ENCODE measurements around the gene FAM81B.
"Not testable (repeated sequence)": the region's sequence is repeated elsewhere in the genome, so short reads cannot be mapped to it uniquely, and the experiment has no call there.

DNA sequence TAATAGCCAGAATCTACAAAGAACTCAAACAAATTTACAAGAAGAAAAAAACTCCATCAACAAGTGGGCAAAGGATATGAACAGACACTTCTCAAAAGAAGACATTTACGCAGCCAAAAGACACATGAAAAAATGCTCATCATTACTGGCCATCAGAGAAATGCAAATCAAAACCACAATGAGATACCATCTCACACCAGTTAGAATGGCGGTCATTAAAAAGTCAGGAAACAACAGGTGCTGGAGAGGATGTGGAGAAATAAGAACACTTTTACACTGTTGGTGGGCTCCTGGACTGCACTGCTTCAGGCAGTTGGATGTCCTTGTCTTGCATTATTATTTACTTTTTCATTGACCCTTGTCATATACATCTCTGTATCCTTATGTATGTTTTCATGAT is 49.7 kb upstream of the FAM81B start:
- not testable (repeated sequence) for TF ChIP-seq CTCF (IDR thresholded peaks at IDR 0.05; ENCODE audit: low read depth, low read length, missing input control); REST (IDR thresholded peaks at IDR 0.05); TAF1 (conservative IDR thresholded peaks at IDR 0.05); ZBTB33 (IDR thresholded peaks at IDR 0.05); RAD21 (IDR thresholded peaks at IDR 0.05); JUND (IDR thresholded peaks at IDR 0.05); ATF3 (IDR thresholded peaks at IDR 0.05); YY1 (IDR thresholded peaks at IDR 0.05); EGR1 (IDR thresholded peaks at IDR 0.05; ENCODE audit: low read depth in 2 of 2); HNF4A (conservative IDR thresholded peaks at IDR 0.05)
- TF ChIP-seq, protein P1, sequence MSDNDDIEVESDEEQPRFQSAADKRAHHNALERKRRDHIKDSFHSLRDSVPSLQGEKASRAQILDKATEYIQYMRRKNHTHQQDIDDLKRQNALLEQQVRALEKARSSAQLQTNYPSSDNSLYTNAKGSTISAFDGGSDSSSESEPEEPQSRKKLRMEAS (IDR thresholded peaks at IDR 0.05) = not testable (repeated sequence)
